ENCODE measurements around the gene TNFSF12. TPM values are rescaled to one million over a fixed set of nuclear protein-coding genes. Genes with fewer than 3 reads are reported as not detected.

Gene TNFSF12
- total RNA-seq, 1 donor from 2014 or later = 41.7 TPM

DNA sequence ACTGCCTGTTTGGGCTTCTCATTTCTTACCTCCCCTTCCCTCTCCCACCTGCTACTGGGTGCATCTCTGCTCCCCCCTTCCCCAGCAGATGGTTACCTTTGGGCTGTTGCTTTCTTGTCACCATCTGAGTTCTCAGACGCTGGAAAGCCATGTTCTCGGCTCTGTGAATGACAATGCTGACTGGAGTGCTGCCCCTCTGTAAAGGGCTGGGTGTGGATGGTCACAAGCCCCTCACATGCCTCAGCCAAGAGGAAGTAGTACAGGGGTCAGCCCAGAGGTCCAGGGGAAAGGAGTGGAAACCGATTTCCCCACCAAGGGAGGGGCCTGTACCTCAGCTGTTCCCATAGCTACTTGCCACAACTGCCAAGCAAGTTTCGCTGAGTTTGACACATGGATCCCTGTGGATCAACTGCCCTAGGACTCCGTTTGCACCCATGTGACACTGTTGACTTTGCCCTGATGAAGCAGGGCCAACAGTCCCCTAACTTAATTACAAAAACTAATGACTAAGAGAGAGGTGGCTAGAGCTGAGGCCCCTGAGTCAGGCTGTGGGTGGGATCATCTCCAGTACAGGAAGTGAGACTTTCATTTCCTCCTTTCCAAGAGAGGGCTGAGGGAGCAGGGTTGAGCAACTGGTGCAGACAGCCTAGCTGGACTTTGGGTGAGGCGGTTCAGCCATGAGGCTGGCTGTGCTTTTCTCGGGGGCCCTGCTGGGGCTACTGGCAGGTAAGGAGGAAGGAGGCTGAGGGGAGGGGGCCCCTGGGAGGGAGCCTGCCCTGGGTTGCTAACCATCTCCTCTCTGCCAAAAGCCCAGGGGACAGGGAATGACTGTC, 30.4 kb downstream of the TNFSF12 start, which contains the start of gene CD68:
CD68 (plus strand) TSS at position 638 of the 833 bp plus-strand sequence; CDS start at position 678, 40 bp downstream.
- intact Hi-C loops (cut with DNase I) = loop anchor here (10.0 kb wide), 1 partner anchor 276 kb away; the partner anchor contains the start of genes CYB5D1, NAA38 and TMEM88
- peak; percentile 42 for ATAC-seq

DNA sequence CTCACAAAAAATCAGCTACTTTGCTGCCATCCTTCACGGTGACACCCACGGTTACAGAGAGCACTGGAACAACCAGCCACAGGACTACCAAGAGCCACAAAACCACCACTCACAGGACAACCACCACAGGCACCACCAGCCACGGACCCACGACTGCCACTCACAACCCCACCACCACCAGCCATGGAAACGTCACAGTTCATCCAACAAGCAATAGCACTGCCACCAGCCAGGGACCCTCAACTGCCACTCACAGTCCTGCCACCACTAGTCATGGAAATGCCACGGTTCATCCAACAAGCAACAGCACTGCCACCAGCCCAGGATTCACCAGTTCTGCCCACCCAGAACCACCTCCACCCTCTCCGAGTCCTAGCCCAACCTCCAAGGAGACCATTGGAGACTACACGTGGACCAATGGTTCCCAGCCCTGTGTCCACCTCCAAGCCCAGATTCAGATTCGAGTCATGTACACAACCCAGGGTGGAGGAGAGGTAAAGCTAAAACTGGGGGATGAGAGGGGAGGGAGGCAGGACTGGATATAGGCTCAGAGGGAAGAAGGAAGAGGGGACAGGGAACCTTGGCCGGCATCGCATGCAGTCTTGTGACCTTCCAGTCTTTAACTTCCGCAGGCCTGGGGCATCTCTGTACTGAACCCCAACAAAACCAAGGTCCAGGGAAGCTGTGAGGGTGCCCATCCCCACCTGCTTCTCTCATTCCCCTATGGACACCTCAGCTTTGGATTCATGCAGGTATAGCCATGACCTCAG, 31.2 kb downstream of the TNFSF12 start:
- ATAC-seq = no peak
- no peak for DNase-seq (ENCODE audit: missing footprints)
- intact Hi-C loops (cut with DNase I) = loop anchor here (10.0 kb wide), 2 partner anchors 255 to 275 kb away; partner anchors contain the start of genes CYB5D1, NAA38, NEURL4 and TMEM88

More for the DNA sequence above, 30.4 kb downstream of the TNFSF12 start, which contains the start of gene CD68:
- DNase-seq (ENCODE audit: missing footprints) = peak; percentile 84

DNA sequence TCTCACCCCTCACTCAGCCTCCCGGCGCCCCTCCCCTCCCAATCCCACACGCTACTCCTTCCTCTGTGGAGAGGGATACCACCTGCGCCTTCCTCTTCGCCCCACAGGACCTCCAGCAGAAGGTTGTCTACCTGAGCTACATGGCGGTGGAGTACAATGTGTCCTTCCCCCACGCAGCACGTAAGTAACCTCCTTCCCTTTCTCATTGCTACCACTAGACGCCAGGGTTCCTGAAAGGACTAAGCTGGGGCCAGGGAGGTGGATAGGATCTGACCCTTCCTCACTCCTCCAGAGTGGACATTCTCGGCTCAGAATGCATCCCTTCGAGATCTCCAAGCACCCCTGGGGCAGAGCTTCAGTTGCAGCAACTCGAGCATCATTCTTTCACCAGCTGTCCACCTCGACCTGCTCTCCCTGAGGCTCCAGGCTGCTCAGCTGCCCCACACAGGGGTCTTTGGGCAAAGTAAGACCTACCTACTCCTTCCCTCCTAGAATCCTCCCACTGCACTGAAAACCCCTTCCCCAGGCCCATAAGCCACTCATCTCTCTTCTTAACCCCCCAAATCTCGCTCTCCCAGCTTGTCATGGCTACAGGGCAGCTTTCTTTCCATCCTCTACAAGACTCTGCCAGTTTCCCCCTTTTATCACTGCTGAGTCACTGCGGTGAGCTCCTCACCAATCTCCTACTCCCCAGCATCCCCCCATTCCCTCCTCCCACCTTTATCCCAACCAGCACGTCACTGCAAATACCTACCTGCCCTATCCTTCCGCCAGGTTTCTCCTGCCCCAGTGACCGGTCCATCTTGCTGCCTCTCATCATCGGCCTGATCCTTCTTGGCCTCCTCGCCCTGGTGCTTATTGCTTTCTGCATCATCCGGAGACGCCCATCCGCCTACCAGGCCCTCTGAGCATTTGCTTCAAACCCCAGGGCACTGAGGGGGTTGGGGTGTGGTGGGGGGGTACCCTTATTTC, 32.0 kb downstream of the TNFSF12 start:
- ATAC-seq = no peak
- intact Hi-C loops (cut with DNase I) = loop anchor here (10.0 kb wide), 1 partner anchor 256 kb away; the partner anchor contains the start of gene NEURL4
- DNase-seq (ENCODE audit: missing footprints) = no peak

DNA sequence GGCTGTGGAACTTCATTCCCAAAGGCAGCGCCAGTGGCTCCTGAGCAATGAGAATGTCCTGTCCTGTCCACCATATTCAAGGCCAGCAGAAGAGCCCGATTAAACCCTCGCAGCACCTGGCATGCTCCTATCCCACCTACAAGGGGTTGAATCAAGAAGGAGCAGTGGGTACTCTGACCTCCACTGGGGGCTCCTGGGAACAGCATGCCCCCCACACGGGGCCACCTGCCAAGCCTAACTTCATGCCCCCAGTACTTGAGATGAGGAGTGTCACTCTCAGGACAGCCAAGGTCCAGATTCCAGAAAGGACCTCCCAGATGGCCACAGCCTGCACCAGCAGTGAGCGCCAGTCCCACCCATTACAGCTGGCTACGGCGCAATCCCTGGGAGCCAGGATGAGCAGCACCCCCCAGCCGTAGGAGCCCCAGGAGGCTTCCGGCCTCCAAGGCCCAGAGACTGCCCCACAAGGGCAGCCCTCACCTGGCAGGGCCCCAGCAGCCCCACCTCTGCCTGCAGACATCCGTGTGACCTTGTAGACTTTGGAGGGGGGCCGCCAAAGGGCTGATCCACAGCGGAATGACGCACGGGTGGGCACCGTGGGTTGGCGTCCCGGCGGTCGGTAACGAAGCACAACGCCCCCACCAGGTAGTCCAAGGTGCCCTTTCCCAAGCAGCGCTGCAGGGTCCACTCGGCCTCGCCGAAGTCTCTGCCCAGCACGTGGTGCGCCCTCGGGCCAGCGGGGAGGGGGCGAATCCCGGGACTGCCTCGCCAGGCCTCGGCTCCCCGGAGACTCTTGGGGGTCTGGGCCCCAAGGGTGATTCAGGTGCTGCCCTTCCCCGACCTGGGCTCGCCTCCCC, 33.8 kb downstream of the TNFSF12 start:
- DNase-seq (ENCODE audit: missing footprints) (no peak), ATAC-seq (no peak)
- intact Hi-C loops (cut with DNase I) = loop anchor here (2.0 to 10.0 kb wide), 2 partner anchors 104 to 258 kb away; partner anchors contain the start of genes NEURL4 and TP53

DNA sequence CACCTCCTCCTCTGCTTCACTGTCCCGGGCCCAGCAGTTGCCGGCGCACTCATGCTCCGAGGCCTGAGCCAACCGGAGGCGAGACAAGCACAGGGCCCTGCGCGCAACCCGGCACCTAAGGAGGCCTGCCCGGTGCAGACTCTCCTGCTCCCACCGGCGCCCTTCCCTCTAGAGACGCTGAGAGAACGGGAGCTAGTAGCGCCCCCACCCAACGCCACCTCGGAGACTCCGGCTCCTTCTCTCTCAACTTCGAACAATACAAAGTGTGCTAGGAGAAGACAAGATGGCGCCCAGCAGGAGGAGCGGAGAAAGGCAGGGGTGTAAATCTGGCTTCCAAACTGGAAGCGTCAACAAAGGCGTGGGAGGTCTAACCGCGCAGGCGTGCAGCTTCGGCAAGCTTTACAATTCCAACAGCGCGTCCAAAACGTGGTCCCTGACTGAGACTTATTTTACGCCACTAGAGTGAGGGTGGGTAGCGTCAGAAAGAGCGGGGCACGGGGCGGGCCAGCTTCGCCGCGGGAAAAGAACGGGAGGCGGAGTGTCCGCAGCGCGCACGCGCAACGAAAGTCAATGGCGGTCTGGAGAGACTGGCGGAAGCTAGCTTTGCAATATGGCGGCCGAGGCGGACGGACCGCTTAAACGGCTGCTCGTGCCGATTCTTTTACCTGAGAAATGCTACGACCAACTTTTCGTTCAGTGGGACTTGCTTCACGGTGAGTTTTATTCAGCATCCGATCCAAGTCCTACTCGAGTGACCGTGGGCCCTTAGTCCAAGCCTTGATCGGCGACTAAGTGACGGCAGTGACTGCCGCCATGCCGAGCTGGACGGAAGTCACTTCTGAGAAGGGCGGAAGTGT, 34.6 kb downstream of the TNFSF12 start, which contains the start of gene MPDU1:
MPDU1 (plus strand) TSS at position 600 of the 857 bp plus-strand sequence; CDS start at position 611, 11 bp downstream.
- intact Hi-C loops (cut with DNase I) = loop anchor here (2.0 to 10.0 kb wide), 2 partner anchors 103 to 259 kb away; partner anchors contain the start of genes NEURL4 and TP53
- DNase-seq (ENCODE audit: missing footprints) (peak; percentile 98), ATAC-seq (peak; percentile 87)

DNA sequence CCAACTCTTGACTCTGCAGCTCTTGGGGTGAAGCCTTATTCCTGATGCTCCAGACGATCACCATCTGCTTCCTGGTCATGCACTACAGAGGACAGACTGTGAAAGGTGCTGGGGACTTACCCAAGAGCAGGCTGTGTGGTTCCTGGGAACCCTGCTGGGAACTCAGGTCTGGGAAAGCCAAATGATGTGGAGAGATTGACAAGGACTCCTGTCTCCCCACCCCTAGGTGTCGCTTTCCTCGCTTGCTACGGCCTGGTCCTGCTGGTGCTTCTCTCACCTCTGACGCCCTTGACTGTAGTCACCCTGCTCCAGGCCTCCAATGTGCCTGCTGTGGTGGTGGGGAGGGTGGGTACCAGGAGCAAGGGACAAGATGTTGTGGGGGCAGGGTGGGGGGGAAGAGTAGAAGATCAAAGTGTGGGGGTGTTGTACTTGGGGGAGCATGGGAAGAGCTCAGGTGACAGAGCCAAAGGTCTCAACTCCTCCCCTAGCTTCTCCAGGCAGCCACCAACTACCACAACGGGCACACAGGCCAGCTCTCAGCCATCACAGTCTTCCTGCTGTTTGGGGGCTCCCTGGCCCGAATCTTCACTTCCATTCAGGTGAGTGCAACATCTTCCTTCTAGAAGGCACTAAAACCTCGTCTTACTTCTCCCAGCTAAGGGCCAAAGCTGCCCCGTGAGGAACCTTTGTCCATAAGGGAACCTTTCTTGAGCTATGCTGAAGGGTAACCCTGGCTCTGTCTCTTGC, 38.0 kb downstream of the TNFSF12 start:
- no peak for DNase-seq (ENCODE audit: missing footprints)
- intact Hi-C loops (cut with DNase I) = loop anchor here (5.0 to 10.0 kb wide), 3 partner anchors 150 to 262 kb away; partner anchors contain the start of genes FGF11, NEURL4, TMEM102 and TMEM95
- no peak for ATAC-seq

DNA sequence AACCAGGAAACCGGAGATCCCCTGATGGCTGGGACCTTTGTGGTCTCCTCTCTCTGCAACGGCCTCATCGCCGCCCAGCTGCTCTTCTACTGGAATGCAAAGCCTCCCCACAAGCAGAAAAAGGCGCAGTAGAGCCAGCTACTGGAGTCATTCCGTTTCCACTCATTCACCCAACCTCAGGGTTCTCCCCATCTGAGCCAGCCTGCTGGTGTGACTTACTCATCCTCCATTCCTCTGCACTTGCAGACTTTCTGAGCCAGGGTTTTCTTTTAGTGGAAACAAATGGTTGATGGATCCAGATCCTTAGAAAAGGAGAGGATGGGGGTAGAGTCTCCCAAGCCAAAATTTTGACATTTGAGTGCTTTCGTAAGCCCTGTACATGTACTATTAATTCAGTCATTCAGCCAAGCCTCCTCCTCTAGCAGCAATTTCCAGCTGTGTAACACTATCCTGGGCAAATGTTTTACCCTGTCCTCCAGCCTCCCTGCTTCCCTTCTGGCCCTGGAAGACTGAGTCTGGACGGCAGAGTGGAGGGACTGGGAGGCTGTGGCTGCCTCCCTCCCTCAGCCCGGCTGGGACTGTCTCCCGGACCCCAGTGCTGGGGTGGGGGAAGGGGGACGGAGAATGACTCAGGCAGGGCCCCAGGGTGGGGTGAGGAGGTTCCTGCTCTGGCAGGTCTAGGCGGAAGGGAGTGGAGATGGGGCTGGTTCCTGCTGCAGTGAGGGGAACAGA, 38.7 kb downstream of the TNFSF12 start:
- no peak for ATAC-seq
- no peak for DNase-seq (ENCODE audit: missing footprints)
- intact Hi-C loops (cut with DNase I) = loop anchor here (5.0 to 10.0 kb wide), 3 partner anchors 150 to 263 kb away; partner anchors contain the start of genes FGF11, NEURL4, TMEM102 and TMEM95

DNA sequence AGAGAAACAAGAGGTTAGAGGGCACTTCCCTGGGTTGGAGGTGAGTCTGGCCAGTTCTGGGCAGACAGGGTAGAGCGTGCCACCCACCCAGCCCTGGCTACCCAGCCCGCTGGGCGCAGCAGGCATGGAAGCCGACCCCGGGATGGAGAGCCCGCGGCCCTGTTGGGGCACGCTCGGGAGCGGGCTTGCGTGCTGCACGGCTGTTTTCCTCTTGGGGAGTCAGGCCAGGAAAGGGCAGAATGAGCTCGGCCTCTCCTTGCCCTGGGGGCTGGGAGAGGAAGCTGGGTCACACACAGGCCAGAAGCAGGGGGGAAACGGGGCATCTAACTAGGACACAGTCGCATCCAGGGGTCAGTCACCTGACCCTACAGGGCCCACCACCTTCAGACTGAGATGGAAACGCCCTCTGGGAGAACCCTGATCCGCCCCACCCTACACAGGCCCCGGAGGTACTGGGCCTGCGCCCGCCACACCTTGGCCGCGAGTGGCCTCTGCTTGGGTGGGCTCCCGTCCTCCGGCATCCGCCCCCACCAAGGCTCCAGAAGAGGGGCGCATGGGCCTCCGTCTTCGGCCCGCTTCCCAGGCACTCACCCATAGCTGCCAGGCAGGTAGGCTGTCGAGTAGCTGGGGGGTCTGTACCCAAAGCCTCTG, 39.8 kb downstream of the TNFSF12 start:
- DNase-seq (ENCODE audit: missing footprints) = no peak
- ATAC-seq = peak; percentile 2
- intact Hi-C loops (cut with DNase I) = loop anchor here (5.0 to 10.0 kb wide), 3 partner anchors 151 to 264 kb away; partner anchors contain the start of genes FGF11, NEURL4, TMEM102 and TMEM95

DNA sequence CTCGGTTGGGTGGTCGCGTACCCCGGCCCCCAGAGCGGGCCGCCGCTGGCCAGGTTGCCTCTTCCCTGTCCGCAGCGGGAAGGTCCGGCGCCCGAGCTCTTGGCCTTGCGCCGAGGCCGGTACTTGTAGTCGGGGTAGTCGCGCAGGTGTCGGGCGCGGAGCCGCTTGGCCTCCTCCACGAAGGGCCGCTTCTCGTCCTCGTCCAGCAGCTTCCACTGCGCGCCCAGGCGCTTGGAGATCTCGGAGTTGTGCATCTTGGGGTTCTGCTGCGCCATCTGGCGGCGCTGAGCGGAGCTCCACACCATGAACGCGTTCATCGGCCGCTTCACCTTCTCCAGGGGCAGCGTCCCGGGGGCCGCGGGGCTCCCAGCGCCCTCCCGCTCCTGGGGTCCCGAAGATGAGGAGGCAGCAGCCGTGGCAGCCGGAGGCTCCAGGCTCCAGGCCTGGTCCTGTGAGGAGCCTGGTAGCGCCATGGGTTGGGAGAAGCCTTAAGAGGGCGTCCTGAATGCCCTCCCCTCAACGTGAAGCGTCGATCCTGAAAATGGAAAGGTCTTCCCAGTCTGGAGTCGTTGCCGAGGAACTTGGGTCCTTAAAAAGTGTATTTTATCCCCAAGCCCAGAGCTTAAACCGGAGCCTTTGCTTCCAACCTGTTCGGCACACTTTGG, 40.5 kb downstream of the TNFSF12 start:
- intact Hi-C loops (cut with DNase I) = loop anchor here (5.0 to 10.0 kb wide), 3 partner anchors 152 to 265 kb away; partner anchors contain the start of genes FGF11, NEURL4, TMEM102 and TMEM95
- ATAC-seq (peak; percentile 84), DNase-seq (ENCODE audit: missing footprints) (peak; percentile 94)

DNA sequence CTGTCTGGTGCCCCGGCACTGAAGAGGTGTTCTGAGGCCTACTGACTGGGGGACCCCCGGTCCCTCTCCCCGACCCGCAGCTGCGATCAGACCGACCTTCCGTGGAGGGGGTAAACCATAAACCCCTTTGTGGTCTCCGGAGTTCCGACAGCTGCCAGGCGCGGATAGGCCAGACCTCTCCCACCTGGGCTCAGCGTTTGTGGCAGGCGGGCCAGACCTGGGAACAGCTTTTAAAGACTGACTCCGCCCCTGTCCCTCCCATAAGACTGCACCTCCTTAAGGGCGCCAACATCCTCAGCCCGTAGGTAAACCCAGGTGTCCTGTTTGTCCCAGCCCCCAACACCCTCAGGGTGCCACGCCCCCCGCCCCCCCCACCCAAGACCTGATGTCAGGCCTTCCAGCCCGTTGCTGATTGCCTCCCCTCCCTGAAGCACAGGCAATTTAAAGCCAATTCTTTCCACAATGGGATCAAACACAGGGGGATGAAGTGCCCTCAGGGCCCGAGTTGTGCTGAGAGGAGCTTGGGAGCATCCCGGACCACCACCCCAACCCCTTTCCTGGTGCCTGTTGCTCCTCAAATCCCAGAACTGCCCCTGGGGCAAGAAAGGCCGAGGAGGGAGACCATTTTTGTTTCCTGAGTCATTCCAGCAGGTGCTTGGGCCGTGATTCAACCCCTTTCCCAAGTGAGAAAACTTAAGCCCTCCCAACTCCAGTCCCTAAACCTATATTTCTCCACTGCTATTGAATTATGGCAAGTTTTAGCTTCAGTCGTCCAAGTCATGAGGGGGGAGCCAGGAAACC, 41.2 kb downstream of the TNFSF12 start, which contains the start of gene SOX15:
SOX15 (minus strand) TSS at position 204 of the 801 bp plus-strand sequence. CDS start 418 bp downstream, outside the sequence.
- ATAC-seq (no peak), DNase-seq (ENCODE audit: missing footprints) (no peak)
- intact Hi-C loops (cut with DNase I) = loop anchor here (5.0 to 10.0 kb wide), 3 partner anchors 153 to 265 kb away; partner anchors contain the start of genes FGF11, NEURL4, TMEM102 and TMEM95

DNA sequence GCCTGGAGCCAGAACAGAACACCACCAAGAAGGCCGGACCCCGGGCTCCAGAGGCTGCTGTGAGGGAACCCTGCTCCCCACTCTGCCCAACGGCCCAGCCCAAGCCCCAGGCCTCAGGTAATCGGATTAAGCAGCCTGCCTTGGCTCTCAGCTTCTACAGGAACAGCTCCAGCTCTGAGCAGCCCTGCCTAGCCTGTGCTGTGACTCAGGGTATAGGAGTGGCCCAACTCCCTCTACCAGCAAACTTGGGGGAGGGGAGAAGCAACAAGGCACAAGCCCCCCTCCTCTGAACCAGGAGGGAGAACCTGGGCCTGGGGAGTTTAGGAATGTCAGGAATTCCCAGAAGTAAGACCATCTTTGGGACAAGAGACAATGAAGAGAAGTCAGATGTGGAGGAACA, 41.9 kb downstream of the TNFSF12 start:
- intact Hi-C loops (cut with DNase I) = no loop called here

DNA sequence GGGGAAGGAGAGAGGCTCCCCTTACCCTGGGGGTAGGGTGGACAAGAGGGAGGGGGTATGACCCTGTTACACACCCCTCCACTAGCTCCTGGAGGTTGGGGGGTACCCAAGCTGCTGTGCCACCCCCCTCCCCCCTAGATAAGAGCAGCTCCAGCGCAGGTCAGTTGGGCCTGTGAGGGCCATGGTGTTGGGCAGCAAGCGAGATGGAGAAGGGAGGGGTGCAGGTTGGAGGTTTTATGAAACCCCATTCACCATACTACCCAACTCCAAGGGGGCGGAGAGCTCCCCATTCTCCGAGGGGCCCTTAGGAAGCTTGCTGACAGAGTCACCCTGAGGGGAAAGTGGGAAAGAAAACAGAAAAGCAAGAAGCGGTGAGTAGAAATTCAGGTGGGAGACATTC, 42.7 kb downstream of the TNFSF12 start:
- ATAC-seq = no peak
- intact Hi-C loops (cut with DNase I) = no loop called here
- no peak for DNase-seq (ENCODE audit: missing footprints)

More for the DNA sequence above, 41.9 kb downstream of the TNFSF12 start:
- ATAC-seq (no peak), DNase-seq (ENCODE audit: missing footprints) (no peak)

All from Right ventricle myocardium inferior (tissue), 1 donor.